ENCODE data around the gene MNX1. TPM values are rescaled to one million over a fixed set of nuclear protein-coding genes. Genes with fewer than 3 reads are reported as not detected.

MNX1 gene
- total RNA-seq, 1 experiment from 2014 or later = not detected

DNA sequence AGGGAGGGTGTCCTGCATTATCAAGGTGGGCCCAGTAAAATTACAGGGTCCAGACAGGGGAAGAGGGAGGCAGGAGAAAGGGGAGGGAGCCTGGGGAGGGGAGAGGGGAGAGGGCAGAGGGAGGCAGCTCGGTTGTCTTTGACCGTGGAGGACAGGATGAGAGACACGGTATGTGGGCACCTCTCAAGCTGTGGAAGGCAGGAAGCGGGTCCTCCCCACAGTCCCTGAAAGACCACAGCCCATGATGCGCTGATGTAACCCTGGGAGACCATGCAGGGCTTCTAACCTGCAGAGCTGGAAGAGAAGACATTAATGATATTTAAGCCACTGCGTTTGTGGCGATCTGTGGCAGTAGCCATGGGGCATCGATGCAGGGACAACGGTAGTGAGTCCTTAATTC is 27.2 kb upstream of the MNX1 start:
- ChIA-PET POLR2A (ENCODE audit: low non-redundant PET) (no interaction called here), CTCF (no interaction called here)
- H3K36me3 ChIP-seq (ENCODE audit: insufficient read depth, low read length, poor library complexity, severe bottlenecking) = no peaks in the 10 kb centered on the region
- H3K27me3 ChIP-seq (replicated peaks; ENCODE audit: insufficient read depth, low read depth, low read length, poor library complexity) = peaks cover 36% of the 10 kb centered on the region
- H3K9me3 ChIP-seq (ENCODE audit: low read depth, low read length, poor library complexity, severe bottlenecking) = no peaks in the 10 kb centered on the region
- TF ChIP-seq, protein P1, sequence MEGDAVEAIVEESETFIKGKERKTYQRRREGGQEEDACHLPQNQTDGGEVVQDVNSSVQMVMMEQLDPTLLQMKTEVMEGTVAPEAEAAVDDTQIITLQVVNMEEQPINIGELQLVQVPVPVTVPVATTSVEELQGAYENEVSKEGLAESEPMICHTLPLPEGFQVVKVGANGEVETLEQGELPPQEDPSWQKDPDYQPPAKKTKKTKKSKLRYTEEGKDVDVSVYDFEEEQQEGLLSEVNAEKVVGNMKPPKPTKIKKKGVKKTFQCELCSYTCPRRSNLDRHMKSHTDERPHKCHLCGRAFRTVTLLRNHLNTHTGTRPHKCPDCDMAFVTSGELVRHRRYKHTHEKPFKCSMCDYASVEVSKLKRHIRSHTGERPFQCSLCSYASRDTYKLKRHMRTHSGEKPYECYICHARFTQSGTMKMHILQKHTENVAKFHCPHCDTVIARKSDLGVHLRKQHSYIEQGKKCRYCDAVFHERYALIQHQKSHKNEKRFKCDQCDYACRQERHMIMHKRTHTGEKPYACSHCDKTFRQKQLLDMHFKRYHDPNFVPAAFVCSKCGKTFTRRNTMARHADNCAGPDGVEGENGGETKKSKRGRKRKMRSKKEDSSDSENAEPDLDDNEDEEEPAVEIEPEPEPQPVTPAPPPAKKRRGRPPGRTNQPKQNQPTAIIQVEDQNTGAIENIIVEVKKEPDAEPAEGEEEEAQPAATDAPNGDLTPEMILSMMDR (conservative IDR thresholded peaks at IDR 0.05; ENCODE audit: low read depth, low read length) = no peak
- TF ChIP-seq EZH2 (IDR thresholded peaks at IDR 0.05; ENCODE audit: borderline replicate concordance, low read depth, low read length, poor library complexity, severe bottlenecking) = no peak
- H3K27ac ChIP-seq (ENCODE audit: low read depth, low read length, poor library complexity, severe bottlenecking) = no peak overlapping the region
- no peaks in the 10 kb centered on the region for H3K4me1 ChIP-seq (ENCODE audit: insufficient read depth, low read length, poor library complexity, severe bottlenecking)
- no TSS peak for BruUV-seq (replicated peaks)
- DNase-seq (ENCODE audit: low spot score) = no peak
- H3K4me3 ChIP-seq (ENCODE audit: low read depth, low read length, poor library complexity, severe bottlenecking) = no peak overlapping the region
- intact Hi-C loops (cut with micrococcal nuclease; ENCODE audit: unreplicated experiment) = no loop called here

DNA sequence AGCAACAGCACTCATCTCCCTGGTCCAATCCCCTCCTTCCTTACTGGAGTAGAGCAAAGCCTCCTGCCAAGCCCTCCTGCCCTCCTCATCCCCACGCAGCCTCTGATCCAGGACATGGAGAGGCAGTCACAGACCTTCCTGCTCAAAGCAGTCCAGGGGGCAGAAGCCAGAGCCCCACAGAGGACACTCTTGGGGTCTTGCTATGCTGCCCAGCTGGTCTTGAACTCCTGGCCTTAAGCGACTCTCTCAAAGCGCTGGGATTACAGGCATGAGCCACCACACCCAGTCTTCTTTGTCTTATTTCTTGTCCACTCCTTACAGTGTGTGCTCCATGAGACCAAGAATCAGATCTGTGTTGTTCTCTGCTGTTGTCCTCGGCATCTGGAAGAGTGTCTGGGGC is 26.6 kb upstream of the MNX1 start:
- no peak overlapping the region for H3K4me3 ChIP-seq (ENCODE audit: low read depth, low read length, poor library complexity, severe bottlenecking)
- no peaks in the 10 kb centered on the region for H3K36me3 ChIP-seq (ENCODE audit: insufficient read depth, low read length, poor library complexity, severe bottlenecking)
- POLR2A ChIA-PET (ENCODE audit: low non-redundant PET) = no interaction called here
- peaks cover 40% of the 10 kb centered on the region for H3K27me3 ChIP-seq (replicated peaks; ENCODE audit: insufficient read depth, low read depth, low read length, poor library complexity)
- CTCF ChIA-PET = no interaction called here
- DNase-seq (ENCODE audit: low spot score) = no peak
- no peaks in the 10 kb centered on the region for H3K4me1 ChIP-seq (ENCODE audit: insufficient read depth, low read length, poor library complexity, severe bottlenecking)
- TF ChIP-seq, protein P1 (conservative IDR thresholded peaks at IDR 0.05; ENCODE audit: low read depth, low read length) = no peak
- no peak for TF ChIP-seq EZH2 (IDR thresholded peaks at IDR 0.05; ENCODE audit: borderline replicate concordance, low read depth, low read length, poor library complexity, severe bottlenecking)
- intact Hi-C loops (cut with micrococcal nuclease; ENCODE audit: unreplicated experiment) = no loop called here
- no TSS peak for BruUV-seq (replicated peaks)
- H3K27ac ChIP-seq (ENCODE audit: low read depth, low read length, poor library complexity, severe bottlenecking) = no peak overlapping the region
- H3K9me3 ChIP-seq (ENCODE audit: low read depth, low read length, poor library complexity, severe bottlenecking) = no peaks in the 10 kb centered on the region

GRCh38 chr7:157035979-157036378 is 25.5 kb upstream of the MNX1 start:
- Histone ChIP-seq H3K36me3 (ENCODE audit: insufficient read depth, low read length, poor library complexity, severe bottlenecking) (no peaks in the 10 kb centered on the region), H3K27me3 (replicated peaks; ENCODE audit: insufficient read depth, low read depth, low read length, poor library complexity) (peaks cover 46% of the 10 kb centered on the region), H3K4me3 (ENCODE audit: low read depth, low read length, poor library complexity, severe bottlenecking) (no peak overlapping the region), H3K4me1 (ENCODE audit: insufficient read depth, low read length, poor library complexity, severe bottlenecking) (no peaks in the 10 kb centered on the region), H3K9me3 (ENCODE audit: low read depth, low read length, poor library complexity, severe bottlenecking) (no peaks in the 10 kb centered on the region), H3K27ac (ENCODE audit: low read depth, low read length, poor library complexity, severe bottlenecking) (no peak overlapping the region)
- intact Hi-C loops (cut with micrococcal nuclease; ENCODE audit: unreplicated experiment) = no loop called here
- ChIA-PET POLR2A (ENCODE audit: low non-redundant PET) (no interaction called here), CTCF (no interaction called here)
- TF ChIP-seq, protein P1 (conservative IDR thresholded peaks at IDR 0.05; ENCODE audit: low read depth, low read length) = no peak
- TF ChIP-seq EZH2 (IDR thresholded peaks at IDR 0.05; ENCODE audit: borderline replicate concordance, low read depth, low read length, poor library complexity, severe bottlenecking) = no peak
- BruUV-seq (replicated peaks) = no TSS peak
- DNase-seq (ENCODE audit: low spot score) = no peak

All from A673 (cell line).